Mesenteric fat pad (tissue), 1 donor: ENCODE measurements around the gene ATRN. TPM values are rescaled to one million over a fixed set of nuclear protein-coding genes. Genes with fewer than 3 reads are reported as not detected.
"Not testable (repeated sequence)": the region's sequence is repeated elsewhere in the genome, so short reads cannot be mapped to it uniquely, and the experiment has no call there.

Source experiments
- DNase-seq: peaks from one replicate; pipeline ENCODE4 v3.0.0-alpha.2; 2020; ENCODE audit warnings: low spot score
- long read RNA-seq: library from polyadenylated mRNA; unstranded; transcript quantifications from one replicate; pipeline ENCODE4 v2.0.0, GENCODE V29; 2020
- total RNA-seq: library from RNA; stranded (reverse); fragmentation: NEBNext Ultra II Directional; extraction: Animal tissue kit (Norgen Biotek cat#: 25700); gene quantifications from one replicate; pipeline ENCODE4 v1.2.1, GENCODE V29; 2021
- donor health status: DM: yes; HTN: yes; CAD: no.

ATRN gene
- 32.5 TPM for total RNA-seq
- long read RNA-seq, partial matches to known transcripts = 2 of 10 reads
- long read RNA-seq, other reads (novel, unspliced or antisense) = 8 of 10 reads

DNA sequence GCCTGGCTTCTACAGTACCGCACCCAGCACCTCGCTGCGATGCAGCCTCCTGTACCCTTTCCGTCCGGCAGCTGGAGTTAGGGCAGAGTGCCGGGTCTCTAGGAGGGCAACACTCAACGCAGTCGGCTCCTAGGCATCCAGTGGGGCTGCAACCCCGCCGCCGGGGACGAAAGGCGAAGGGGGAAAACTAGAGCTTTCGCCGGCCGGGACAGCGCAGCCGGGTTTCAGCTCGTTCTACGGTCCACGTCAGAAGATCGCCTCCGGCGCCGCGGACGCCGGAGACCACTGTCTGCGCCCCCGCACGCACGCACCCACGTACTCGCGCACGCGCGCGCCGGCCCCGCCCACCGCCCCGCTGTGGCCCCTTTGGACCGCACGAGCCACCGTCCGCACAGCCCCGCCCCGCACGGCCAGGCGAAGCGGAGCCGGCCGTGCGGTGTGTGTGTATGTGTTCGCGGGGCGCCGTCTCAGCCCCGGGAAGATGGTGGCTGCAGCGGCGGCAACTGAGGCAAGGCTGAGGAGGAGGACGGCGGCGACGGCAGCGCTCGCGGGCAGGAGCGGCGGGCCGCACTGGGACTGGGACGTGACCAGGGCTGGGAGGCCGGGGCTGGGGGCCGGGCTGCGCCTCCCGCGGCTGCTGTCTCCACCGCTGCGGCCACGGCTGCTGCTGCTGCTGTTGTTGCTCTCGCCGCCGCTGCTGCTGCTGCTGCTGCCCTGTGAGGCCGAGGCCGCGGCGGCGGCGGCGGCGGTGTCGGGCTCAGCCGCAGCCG, at the start of gene ATRN:
Gene ATRN (plus strand): TSS at position 392 of the 770 bp plus-strand sequence. CDS start 90 bp downstream, at position 482.
- DNase-seq = peak; percentile 98

- DNase-seq = no peak
Observed at GRCh38 chr20:3421985-3422384, 48.8 kb upstream of the ATRN start.

- DNase-seq = no peak
Observed at GRCh38 chr20:3423126-3423525, 47.7 kb upstream of the ATRN start.

DNA sequence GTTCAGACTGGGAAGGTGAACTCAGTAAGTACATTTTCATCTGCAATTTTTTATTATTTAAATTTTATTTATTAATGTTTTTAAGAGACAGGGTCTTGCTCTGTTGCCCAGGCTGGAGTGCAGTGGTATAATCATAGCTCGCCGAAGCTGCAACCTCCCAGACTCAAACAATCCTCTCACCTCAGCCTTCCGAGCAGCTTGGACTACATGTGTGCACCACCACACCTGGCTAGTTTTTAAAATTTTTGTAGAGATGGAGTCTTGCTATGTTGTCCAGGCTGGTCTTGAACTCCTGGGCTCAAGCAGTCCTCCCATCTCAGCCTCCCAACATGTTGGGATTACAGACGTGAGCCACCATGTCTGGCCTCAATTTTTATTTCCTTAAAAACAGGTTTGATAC, 44.1 kb upstream of the ATRN start:
- not testable (repeated sequence) for DNase-seq

- no peak for DNase-seq
Observed at GRCh38 chr20:3430376-3431069, 40.3 kb upstream of the ATRN start.

- DNase-seq = no peak
Observed at GRCh38 chr20:3431109-3431508, 39.7 kb upstream of the ATRN start.

GRCh38 chr20:3432844-3433243, 38.0 kb upstream of the ATRN start:
- DNase-seq = no peak

DNA sequence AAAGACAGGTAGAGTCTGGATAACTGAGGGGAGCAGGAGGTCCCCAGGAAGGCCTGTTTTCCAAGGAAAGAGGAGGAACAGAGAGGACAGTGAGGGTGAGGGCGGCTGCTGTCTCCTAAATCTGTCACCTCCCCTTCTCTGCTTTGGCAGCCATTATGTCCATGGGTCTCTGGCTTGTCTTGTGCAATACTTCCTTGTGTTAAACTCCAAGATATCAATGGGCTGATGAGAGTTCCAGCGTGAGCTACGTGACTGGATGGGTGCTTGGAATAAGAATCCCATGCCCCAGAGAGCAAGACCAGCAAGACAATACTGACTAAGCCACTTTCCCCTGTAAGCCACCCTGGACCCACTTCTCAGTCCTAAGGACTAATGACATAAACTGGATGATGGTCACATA, 37.1 kb upstream of the ATRN start:
- DNase-seq = no peak

GRCh38 chr20:3434232-3434631, 36.6 kb upstream of the ATRN start:
- DNase-seq = no peak

- no peak for DNase-seq
Observed at GRCh38 chr20:3436864-3437574, 33.8 kb upstream of the ATRN start.

GRCh38 chr20:3446779-3447178, 24.0 kb upstream of the ATRN start:
- no peak for DNase-seq

GRCh38 chr20:3447321-3447720, 23.5 kb upstream of the ATRN start:
- no peak for DNase-seq

DNA sequence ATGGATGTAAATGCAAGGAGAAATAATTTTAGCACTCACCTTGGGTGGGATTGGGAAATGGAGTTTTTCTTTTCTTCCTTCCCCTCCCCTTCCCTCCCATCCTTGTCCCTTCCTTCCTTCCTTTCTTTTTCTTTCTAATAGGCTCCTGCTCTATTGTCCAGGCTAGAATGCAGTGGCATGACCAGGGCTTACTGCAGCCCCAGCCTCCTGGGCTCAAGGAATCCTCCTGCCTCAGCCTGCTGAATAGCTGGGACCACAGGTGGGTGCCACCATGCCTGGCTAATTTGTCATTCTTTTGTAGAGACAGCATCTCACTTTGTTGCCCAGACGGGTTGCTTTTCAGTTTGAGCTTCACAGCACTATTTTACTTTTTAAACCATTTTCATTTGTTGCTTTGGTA, 21.5 kb upstream of the ATRN start:
- DNase-seq = no peak

GRCh38 chr20:3452136-3452535, 18.7 kb upstream of the ATRN start:
- DNase-seq = no peak

DNA sequence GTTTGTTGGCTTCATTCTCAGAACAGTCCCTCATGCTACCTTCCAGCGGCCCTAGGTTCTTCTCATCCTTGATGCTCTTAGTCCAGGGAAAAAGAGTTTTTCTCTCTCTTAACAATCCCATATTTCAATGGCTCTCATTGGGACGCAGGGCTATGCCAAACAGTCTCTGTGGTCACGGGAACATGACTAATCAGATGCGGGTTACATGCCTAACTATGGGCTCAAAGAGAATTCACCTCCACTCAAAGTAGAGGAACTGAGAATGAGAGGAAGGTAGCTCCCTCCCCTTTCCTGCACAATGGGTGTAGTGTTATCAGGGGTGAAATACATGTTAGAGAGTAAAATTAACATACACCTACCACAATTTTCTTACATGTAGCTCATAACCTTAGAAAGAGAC, 18.1 kb upstream of the ATRN start:
- DNase-seq = no peak

- DNase-seq = no peak
Observed at GRCh38 chr20:3454831-3455230, 16.0 kb upstream of the ATRN start.

DNA sequence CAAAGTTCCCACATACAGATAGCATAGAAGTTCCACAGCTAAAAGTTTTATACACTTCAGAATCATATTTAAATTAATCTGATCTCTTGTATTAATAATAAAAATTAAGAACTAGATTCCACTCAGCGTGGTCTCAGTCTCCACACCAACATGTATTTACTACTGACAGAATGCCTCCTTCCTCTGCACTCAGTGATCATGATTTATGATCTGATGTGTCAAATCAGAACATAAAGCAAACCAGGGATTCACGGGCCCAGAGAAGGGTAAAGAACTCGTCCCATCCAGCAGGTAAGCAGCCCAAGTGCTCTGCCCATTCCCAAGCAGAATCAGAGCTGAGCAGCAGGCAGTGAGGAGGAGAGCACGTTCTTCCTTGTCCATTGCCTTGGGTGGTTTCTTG, 14.2 kb upstream of the ATRN start:
- DNase-seq = no peak

GRCh38 chr20:3459881-3460307, 10.9 kb upstream of the ATRN start:
- no peak for DNase-seq

DNA sequence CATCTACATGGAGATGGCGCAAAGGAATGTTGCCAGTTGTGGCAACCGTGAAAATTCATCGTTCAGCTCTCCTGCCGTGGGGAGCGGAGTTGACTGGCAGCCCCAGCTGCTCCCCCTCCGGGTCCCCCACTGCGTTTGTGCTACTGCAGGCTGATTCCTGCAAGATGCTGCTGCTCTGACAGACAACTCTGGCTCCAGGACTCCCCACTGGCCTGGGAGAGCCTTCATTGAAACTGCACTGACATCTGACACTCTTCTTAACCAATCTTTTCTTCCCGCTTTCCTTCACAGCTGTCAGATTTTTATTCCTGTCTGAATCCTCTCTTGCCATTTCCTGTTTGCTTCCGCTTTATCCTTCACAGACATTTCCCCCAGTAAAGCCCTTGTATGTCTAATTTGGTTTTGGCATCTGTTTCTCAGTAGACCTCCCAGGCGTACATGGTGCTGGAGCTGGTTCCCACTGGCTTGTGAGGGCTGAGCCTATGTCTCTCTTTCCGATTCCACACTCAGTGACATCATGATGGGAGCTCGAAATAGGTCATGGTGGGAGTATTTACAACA, 9.5 kb upstream of the ATRN start:
- no peak for DNase-seq

- DNase-seq = no peak
Observed at GRCh38 chr20:3461911-3462677, 8.7 kb upstream of the ATRN start.

DNA sequence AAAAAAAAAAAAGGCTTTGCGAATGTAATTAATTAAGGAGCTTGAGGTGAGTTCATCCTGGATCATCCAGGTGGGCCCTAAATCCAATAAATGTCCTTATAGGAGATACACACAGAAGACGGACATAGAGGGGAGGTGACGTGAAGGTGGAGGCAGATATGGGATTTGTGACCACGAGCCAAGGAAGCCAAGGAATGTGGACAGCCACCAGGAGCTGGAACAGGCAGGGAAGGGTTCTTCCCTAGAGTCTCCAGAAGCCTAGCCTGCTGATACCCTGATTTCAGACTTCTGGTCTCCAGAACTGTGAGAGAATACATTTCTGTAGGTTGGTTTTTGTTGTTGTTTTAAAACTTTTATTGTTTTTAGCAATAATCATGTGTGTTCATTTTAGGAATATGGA, 6.7 kb upstream of the ATRN start:
- no peak for DNase-seq
